Body of pancreas (tissue), 4 donors: ENCODE results near the gene SORCS2. TPM values are rescaled to one million over a fixed set of nuclear protein-coding genes. Genes with fewer than 3 reads are reported as not detected.

Experiments
- ATAC-seq: fragments of 150-250 bp; one replicate; pipeline ENCODE4 v1.9.1; 2016
- DNase-seq, 4 donors: peaks; one replicate each; pipeline ENCODE4 v3.0.0-alpha.2; 2019
- H3K27ac ChIP-seq, 4 donors: fragments of 200-600 bp; sonication (generic); 1 replicate in 3 of 4; 2 replicates in 1 of 4; pipeline versions ENCODE4 v1.5.1 to v1.6.1; 2016 to 2019; ENCODE audit warnings: mild to moderate bottlenecking in 1 of 4, mixed read lengths in 1 of 4, moderate library complexity in 1 of 4
- H3K27me3 ChIP-seq, 2 donors: fragments of 200-600 bp; sonication (generic); one replicate each; pipeline ENCODE4 v1.6.0; 2016; ENCODE audit warnings: mild to moderate bottlenecking in 1 of 2
- H3K36me3 ChIP-seq, 2 donors: fragments of 200-600 bp; sonication (generic); replicated peaks in 1 of 2; 2 replicates each; pipeline ENCODE4 v1.5.1; 2016; ENCODE audit warnings: low read depth in 2 of 2; ENCODE audit not compliant: insufficient read depth in 1 of 2
- H3K4me1 ChIP-seq: fragments of 200-600 bp; sonication (generic); one replicate; pipeline ENCODE4 v1.6.0; 2016
- H3K4me3 ChIP-seq, 2 donors: fragments of 200-600 bp; sonication (generic); 1 replicate in 1 of 2; 2 replicates in 1 of 2; pipeline ENCODE4 v1.5.1; 2016 to 2019
- H3K9me3 ChIP-seq, 3 donors: fragments of 200-600 bp; sonication (generic); 1 replicate in 2 of 3; 2 replicates in 1 of 3; pipeline ENCODE4 v1.5.1; 2016
- POLR2A ChIP-seq, 3 donors: fragments of 450-650 bp; IDR thresholded peaks; one replicate each; pipeline ENCODE4 v1.6.1; 2016; ENCODE audit warnings: antibody characterized with exemption in 3 of 3, mild to moderate bottlenecking in 2 of 3
- WGBS, 2 donors: methylation state at CpG; one replicate each; pipeline ENCODE4 v1.1.5; 2017; 5-methylcytosine and 5-hydroxymethylcytosine counted together
- intact Hi-C: fragments of 100-400 bp; cut with DNase I; formaldehyde crosslinking; loops from one replicate; pipeline ENCODE4 v1.15.1; 2023
- total RNA-seq, 2 donors: library from RNA; depleted of rRNA; stranded (reverse); fragments of >200 nt; gene quantifications; one replicate each; pipeline ENCODE4 v1.1.0, GENCODE V29; 2016
- TF ChIP-seq, protein P1 (sequence below), 7 experiments: fragments of 450-650 bp in 4 of 7; fragments of 200-600 bp in 3 of 7; sonication (generic) in 3 of 7; IDR thresholded peaks; one replicate each; pipeline ENCODE4 v1.5.1; 2016 to 2019; ENCODE audit warnings: antibody characterized with exemption in 7 of 7

Gene SORCS2
- total RNA-seq, 2 donors from 2014 or later: 0.26 to 0.33 TPM

- Histone ChIP-seq H3K4me1 (no peaks in the 10 kb centered on the region), H3K9me3 (no peaks in the 10 kb centered on the region), H3K27ac (no peak overlapping the region), H3K27me3 (no peaks in the 10 kb centered on the region), H3K36me3 (no peaks in the 10 kb centered on the region), H3K4me3 (no peak overlapping the region)
- intact Hi-C loops: no loop called here
- TF ChIP-seq, protein P1, sequence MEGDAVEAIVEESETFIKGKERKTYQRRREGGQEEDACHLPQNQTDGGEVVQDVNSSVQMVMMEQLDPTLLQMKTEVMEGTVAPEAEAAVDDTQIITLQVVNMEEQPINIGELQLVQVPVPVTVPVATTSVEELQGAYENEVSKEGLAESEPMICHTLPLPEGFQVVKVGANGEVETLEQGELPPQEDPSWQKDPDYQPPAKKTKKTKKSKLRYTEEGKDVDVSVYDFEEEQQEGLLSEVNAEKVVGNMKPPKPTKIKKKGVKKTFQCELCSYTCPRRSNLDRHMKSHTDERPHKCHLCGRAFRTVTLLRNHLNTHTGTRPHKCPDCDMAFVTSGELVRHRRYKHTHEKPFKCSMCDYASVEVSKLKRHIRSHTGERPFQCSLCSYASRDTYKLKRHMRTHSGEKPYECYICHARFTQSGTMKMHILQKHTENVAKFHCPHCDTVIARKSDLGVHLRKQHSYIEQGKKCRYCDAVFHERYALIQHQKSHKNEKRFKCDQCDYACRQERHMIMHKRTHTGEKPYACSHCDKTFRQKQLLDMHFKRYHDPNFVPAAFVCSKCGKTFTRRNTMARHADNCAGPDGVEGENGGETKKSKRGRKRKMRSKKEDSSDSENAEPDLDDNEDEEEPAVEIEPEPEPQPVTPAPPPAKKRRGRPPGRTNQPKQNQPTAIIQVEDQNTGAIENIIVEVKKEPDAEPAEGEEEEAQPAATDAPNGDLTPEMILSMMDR (IDR thresholded peaks at IDR 0.05): no peak
- no peak for TF ChIP-seq POLR2A (IDR thresholded peaks at IDR 0.05)
- DNase-seq (peak in 1 of 4 donors; percentile 2), ATAC-seq (no peak)
- 79 to 85% methylated on average over 9 of the region's 9 CpGs for WGBS, 2 donors
Measured at GRCh38 chr4:7422898-7423180, 230.5 kb downstream of the SORCS2 start.

- 64 to 73% methylated on average over 2 to 5 of the region's 5 CpGs for WGBS, 2 donors
- Histone ChIP-seq H3K36me3 (no peaks in the 10 kb centered on the region), H3K27ac (no peak overlapping the region), H3K4me1 (no peaks in the 10 kb centered on the region), H3K9me3 (no peaks in the 10 kb centered on the region), H3K27me3 (no peaks in the 10 kb centered on the region), H3K4me3 (no peak overlapping the region)
- intact Hi-C loops: no loop called here
- DNase-seq: peak in 1 of 4 donors; percentile 4
- no peak for ATAC-seq
- no peak for TF ChIP-seq POLR2A (IDR thresholded peaks at IDR 0.05)
- TF ChIP-seq, protein P1 (IDR thresholded peaks at IDR 0.05): no peak
Measured at GRCh38 chr4:7423391-7423790, 231.1 kb downstream of the SORCS2 start.

- intact Hi-C loops: no loop called here
- Histone ChIP-seq H3K4me3 (no peak overlapping the region), H3K27ac (no peak overlapping the region), H3K36me3 (no peaks in the 10 kb centered on the region), H3K9me3 (no peaks in the 10 kb centered on the region), H3K27me3 (no peaks in the 10 kb centered on the region), H3K4me1 (no peaks in the 10 kb centered on the region)
- peak in 2 of 4 donors; percentile 1 to 2 for DNase-seq
- no peak for ATAC-seq
- WGBS, 2 donors: 50 to 51% methylated on average over 11 to 17 of the region's 17 CpGs
- TF ChIP-seq, protein P1 (IDR thresholded peaks at IDR 0.05): no peak
- TF ChIP-seq POLR2A (IDR thresholded peaks at IDR 0.05): no peak
Measured at GRCh38 chr4:7423801-7424552, 231.6 kb downstream of the SORCS2 start.

DNA sequence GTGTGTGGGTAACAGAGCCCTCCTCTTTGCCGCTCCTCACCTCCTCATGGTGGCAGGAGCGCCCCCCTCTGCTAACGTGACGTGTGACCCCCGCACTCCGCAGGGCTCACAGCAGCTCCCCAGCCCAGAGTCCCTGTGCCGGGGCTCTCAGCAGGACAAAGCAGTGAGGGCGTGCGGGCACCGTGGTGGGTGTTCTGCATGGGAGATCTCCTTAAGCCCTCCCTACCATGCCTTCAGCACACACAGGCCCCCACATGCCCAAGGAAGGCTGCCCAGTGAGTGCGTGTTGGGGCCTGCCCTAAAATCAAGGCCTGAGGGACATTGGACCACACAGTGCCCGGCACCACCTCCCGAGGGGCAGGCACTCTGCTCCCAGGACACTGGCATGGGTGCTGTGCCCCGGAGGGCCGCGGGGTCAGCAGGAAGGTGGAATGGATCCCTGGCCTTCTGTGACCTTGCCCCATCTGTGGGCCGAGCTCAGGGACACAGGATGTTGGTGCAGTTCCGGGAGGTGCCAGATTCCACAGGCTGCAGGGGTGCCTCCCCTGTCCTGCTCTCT lies 232.3 kb downstream of the SORCS2 start:
- intact Hi-C loops: no loop called here
- TF ChIP-seq POLR2A (IDR thresholded peaks at IDR 0.05): no peak
- TF ChIP-seq, protein P1 (IDR thresholded peaks at IDR 0.05): no peak
- Histone ChIP-seq H3K9me3 (no peaks in the 10 kb centered on the region), H3K27me3 (no peaks in the 10 kb centered on the region), H3K4me1 (no peaks in the 10 kb centered on the region), H3K4me3 (no peak overlapping the region), H3K27ac (no peak overlapping the region), H3K36me3 (no peaks in the 10 kb centered on the region)
- ATAC-seq (no peak), DNase-seq (peak in 2 of 4 donors; percentile 1 to 7)
- WGBS, 2 donors: 69% methylated on average over 15 of the region's 18 CpGs; no CpG with 5 or more reads in 1 of the 2 donors

DNA sequence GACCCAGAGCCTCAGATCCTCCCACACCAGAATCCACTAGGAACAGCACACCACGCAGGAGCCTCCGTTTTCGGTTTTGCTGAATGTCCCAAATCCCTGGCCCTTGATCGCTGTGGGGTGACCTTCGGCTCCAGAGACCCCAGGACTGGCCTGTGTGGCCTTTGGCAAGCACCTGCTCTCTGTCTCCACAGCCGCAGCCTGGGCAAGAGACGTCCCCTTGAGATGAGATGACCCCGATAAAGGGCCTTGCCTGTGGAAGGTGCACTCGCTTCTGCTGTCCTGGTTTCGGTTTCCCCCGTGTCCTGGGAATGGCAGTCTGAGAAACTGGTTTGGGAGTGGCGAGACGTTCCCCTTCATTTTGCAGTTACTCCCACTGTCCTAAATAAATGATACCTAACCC lies 232.8 kb downstream of the SORCS2 start:
- TF ChIP-seq, protein P1 (IDR thresholded peaks at IDR 0.05): no peak
- no peak for TF ChIP-seq POLR2A (IDR thresholded peaks at IDR 0.05)
- intact Hi-C loops: no loop called here
- no peak for ATAC-seq
- Histone ChIP-seq H3K4me3 (no peak overlapping the region), H3K4me1 (no peaks in the 10 kb centered on the region), H3K9me3 (no peaks in the 10 kb centered on the region), H3K27ac (no peak overlapping the region), H3K36me3 (no peaks in the 10 kb centered on the region), H3K27me3 (no peaks in the 10 kb centered on the region)
- no peak for DNase-seq
- 67 to 78% methylated on average over 7 to 13 of the region's 13 CpGs for WGBS, 2 donors
